ENCODE data around the gene SCUBE2.

- TF ChIP-seq CTCF (IDR thresholded peaks at IDR 0.05 in 4 of 5, conservative IDR thresholded peaks at IDR 0.05 in 1 of 5), result no peak
- no peak for TF ChIP-seq POLR2A (IDR thresholded peaks at IDR 0.05)
These were observed 87.0 kb downstream of the SCUBE2 start for GRCh38 chr11:9004183-9004926.
